AG10803 (cell line): Measurements from ENCODE around the gene EVX1.

ENCODE experiments used
- DNase-seq: peaks from one replicate; pipeline ENCODE4 v3.0.0; 2010; ENCODE audit warnings: low read depth
- H3K4me3 ChIP-seq: 2 replicates; pipeline ENCODE4 v1.5.1; 2011; ENCODE audit warnings: mild to moderate bottlenecking, low read length, control low read depth
- CTCF ChIP-seq: conservative IDR thresholded peaks from 2 replicates; pipeline ENCODE4 v1.5.1; 2011; ENCODE audit warnings: mild to moderate bottlenecking, low read length, control low read depth, inconsistent platforms

The EVX1 gene

DNA sequence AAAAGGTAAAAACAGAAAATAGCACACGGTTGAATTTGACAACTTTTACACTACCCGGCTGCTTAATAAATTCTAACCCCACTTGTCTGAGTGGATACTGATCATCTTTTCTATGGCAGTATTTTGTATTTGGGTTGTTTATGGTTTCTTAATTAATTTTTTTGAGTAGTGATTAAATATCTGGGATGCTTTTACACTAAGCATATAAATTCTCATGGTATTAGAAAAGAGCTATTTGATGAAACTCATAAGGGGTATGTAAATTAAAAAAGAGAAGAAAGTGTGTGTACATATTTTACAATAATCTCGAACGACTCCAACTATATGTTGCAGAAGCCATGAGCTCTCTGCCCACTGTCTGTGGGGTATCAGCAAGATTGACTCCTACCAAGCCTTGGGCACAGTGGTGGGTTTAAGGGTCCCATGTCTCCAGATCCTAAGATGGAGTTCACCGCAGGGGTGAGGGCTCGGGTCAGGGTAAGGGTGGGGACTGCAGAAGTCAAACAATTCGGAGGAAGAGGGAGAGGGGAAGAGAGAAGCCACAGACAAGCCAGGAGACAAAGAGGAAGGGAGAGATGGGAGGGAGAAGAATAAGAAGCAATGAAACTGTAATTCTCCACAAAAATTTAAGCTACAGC is 35.1 kb upstream of the EVX1 start:
- no peak for DNase-seq
- no peak for TF ChIP-seq CTCF
- no peak overlapping the region for H3K4me3 ChIP-seq

GRCh38 chr7:27208998-27209397 is 33.6 kb upstream of the EVX1 start:
- TF ChIP-seq CTCF: no peak
- no peak for DNase-seq
- no peak overlapping the region for H3K4me3 ChIP-seq

GRCh38 chr7:27209933-27210440 is 32.6 kb upstream of the EVX1 start:
- DNase-seq: no peak
- no peak for TF ChIP-seq CTCF
- no peak overlapping the region for H3K4me3 ChIP-seq

GRCh38 chr7:27210441-27211083 is 32.0 kb upstream of the EVX1 start:
- peak overlapping the region; percentile 30 for H3K4me3 ChIP-seq
- DNase-seq: peak; percentile 25
- TF ChIP-seq CTCF: peak; percentile 79

DNA sequence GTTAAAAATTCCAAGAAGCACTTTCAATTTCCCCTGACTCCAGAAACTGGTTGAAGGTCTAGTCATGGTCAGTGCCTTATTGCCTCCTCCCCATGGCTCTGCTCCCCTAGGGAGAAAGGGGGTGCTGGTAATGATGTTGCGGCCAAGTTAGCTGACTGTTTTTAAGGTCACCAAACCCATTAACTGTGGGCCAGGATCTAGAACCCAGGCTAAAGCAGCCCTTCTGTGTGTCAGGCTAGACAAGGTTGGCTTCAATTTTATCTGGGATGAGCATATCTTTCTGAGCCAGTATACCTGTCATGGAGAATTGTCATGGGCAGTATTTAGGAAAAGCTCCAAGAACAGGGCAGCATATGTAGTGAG is 31.5 kb upstream of the EVX1 start:
- DNase-seq: no peak
- no peak overlapping the region for H3K4me3 ChIP-seq
- TF ChIP-seq CTCF: no peak

DNA sequence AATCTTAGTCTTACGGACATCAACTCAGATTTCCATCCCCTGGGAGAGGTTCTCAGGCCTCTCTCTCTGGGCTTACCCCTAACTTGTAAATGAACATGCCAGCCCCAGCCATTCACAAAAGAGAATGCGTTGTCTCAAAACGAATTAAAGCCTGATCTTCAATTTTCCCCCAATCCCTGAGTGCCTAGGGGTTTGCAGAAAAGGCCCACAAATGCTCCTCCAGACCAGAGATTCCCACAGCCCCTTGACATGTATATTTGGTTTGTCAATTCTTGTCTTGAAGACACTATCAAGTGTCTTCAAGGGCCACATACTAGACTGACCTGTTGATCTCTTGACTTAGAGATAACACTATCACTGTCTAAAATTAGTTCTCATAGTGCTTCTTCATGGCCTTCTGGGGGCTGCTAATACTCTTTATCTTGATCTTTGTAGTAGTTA is 30.8 kb upstream of the EVX1 start:
- no peak for DNase-seq
- no peak overlapping the region for H3K4me3 ChIP-seq
- TF ChIP-seq CTCF: no peak
